Dermis blood vessel endothelial cell (primary cell): ENCODE measurements around the gene TRAF3. TPM values are rescaled to one million over a fixed set of nuclear protein-coding genes. Genes with fewer than 3 reads are reported as not detected.

ENCODE experiments used
- total RNA-seq: library from RNA; depleted of rRNA; stranded (reverse); fragments of >200 nt; gene quantifications from 2 replicates; pipeline ENCODE4 v1.2.3, GENCODE V29; 2014

The TRAF3 gene
- total RNA-seq, 1 donor from 2014 or later: 30.3 TPM

Other genes with a start within 250 kb of the TRAF3 start
- 14.0 and 24.6 TPM in 2 replicates for gene RCOR1, start 184.8 kb upstream of the TRAF3 start, total RNA-seq
- gene AMN, start 145.2 kb downstream of the TRAF3 start, total RNA-seq: 0.19 TPM in 1 of 2 replicates, not detected in the other